GM12878 (cell line): ENCODE results near the gene RPS4Y1.

Source experiments
- CHD4 ChIP-seq: fragments of 200-600 bp; sonication (generic); IDR thresholded peaks from 2 replicates; pipeline ENCODE4 v1.6.1; 2016; ENCODE audit warnings: mild to moderate bottlenecking
- EP300 ChIP-seq, 2 experiments: fragments of 150-350 bp in 1 of 2; IDR thresholded peaks; 2 replicates each; pipeline ENCODE4 v1.6.1; 2011 to 2012; ENCODE audit warnings: low read depth in 2 of 2, low read length in 2 of 2, borderline replicate concordance in 1 of 2, improper control_type of control experiment in 1 of 2, inconsistent platforms in 1 of 2; ENCODE audit not compliant: control insufficient read depth in 1 of 2
- EZH2 ChIP-seq: IDR thresholded peaks from 2 replicates; pipeline ENCODE4 v1.6.1; 2012; ENCODE audit warnings: low read depth, mild to moderate bottlenecking, control low read depth, inconsistent platforms, low read length, borderline replicate concordance; ENCODE audit not compliant: control insufficient read depth
- GABPA ChIP-seq: IDR thresholded peaks from 2 replicates; pipeline ENCODE4 v1.6.1; 2014; ENCODE audit warnings: antibody characterized with exemption, low read depth, mild to moderate bottlenecking, inconsistent platforms
- POLR2A ChIP-seq: IDR thresholded peaks from 2 replicates; pipeline ENCODE4 v1.6.1; 2011; ENCODE audit warnings: low read depth, mild to moderate bottlenecking, low read length
- POLR2AphosphoS2 ChIP-seq: IDR thresholded peaks from 2 replicates; pipeline ENCODE4 v1.6.1; 2011; ENCODE audit warnings: low read depth, mild to moderate bottlenecking, low read length, improper control_type of control experiment, moderate library complexity
- POLR2AphosphoS5 ChIP-seq: IDR thresholded peaks from 2 replicates; pipeline ENCODE4 v1.6.1; 2011; ENCODE audit warnings: mild to moderate bottlenecking, low read length, inconsistent platforms
- RBBP5 ChIP-seq: fragments of 200-600 bp; sonication (generic); conservative IDR thresholded peaks from 2 replicates; pipeline ENCODE4 v1.6.1; 2016
- SRF ChIP-seq, 2 experiments: IDR thresholded peaks; 2 replicates each; pipeline ENCODE4 v1.6.1; 2011; ENCODE audit warnings: low read depth in 2 of 2, low read length in 2 of 2, mild to moderate bottlenecking in 1 of 2, moderate library complexity in 1 of 2
- TAF1 ChIP-seq: IDR thresholded peaks from 2 replicates; pipeline ENCODE4 v1.6.1; 2011; ENCODE audit warnings: mild to moderate bottlenecking, low read depth, low read length, borderline replicate concordance
- TF ChIP-seq, protein P1 (sequence below), 3 experiments: IDR thresholded peaks in 2 of 3; conservative IDR thresholded peaks in 1 of 3; 2 replicates each; pipeline ENCODE4 v1.5.1; 2011; ENCODE audit warnings: low read depth in 3 of 3, low read length in 3 of 3, mild to moderate bottlenecking in 3 of 3, control low read depth in 2 of 3, moderate library complexity in 2 of 3, inconsistent platforms in 1 of 3, mixed read lengths in 1 of 3; ENCODE audit not compliant: control insufficient read depth in 2 of 3, insufficient read depth in 1 of 3; ENCODE audit errors: extremely low read depth in 1 of 3

GRCh38 chrY:2800246-2800645, 41.2 kb upstream of the RPS4Y1 start:
- no peak for TF ChIP-seq POLR2AphosphoS5
- no peak for TF ChIP-seq POLR2AphosphoS2
- no peak for TF ChIP-seq EZH2
- no peak for TF ChIP-seq GABPA
- TF ChIP-seq POLR2A: no peak
- TF ChIP-seq, protein P1, sequence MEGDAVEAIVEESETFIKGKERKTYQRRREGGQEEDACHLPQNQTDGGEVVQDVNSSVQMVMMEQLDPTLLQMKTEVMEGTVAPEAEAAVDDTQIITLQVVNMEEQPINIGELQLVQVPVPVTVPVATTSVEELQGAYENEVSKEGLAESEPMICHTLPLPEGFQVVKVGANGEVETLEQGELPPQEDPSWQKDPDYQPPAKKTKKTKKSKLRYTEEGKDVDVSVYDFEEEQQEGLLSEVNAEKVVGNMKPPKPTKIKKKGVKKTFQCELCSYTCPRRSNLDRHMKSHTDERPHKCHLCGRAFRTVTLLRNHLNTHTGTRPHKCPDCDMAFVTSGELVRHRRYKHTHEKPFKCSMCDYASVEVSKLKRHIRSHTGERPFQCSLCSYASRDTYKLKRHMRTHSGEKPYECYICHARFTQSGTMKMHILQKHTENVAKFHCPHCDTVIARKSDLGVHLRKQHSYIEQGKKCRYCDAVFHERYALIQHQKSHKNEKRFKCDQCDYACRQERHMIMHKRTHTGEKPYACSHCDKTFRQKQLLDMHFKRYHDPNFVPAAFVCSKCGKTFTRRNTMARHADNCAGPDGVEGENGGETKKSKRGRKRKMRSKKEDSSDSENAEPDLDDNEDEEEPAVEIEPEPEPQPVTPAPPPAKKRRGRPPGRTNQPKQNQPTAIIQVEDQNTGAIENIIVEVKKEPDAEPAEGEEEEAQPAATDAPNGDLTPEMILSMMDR (IDR thresholded peaks at IDR 0.05 in 2 of 3, conservative IDR thresholded peaks at IDR 0.05 in 1 of 3; ENCODE audit: control insufficient read depth in 2 of 3, extremely low read depth in 1 of 3, insufficient read depth in 1 of 3, low read depth in 3 of 3, low read length in 3 of 3): no peak
- TF ChIP-seq EP300 (IDR thresholded peaks at IDR 0.05; ENCODE audit: borderline replicate concordance in 1 of 2, control insufficient read depth in 1 of 2, low read depth in 2 of 2, low read length in 2 of 2): no peak
- no peak for TF ChIP-seq SRF (IDR thresholded peaks at IDR 0.05; ENCODE audit: low read depth in 2 of 2, low read length in 2 of 2)
- no peak for TF ChIP-seq CHD4
- no peak for TF ChIP-seq RBBP5
- TF ChIP-seq TAF1: no peak
